Activated CD4-positive, alpha-beta T cell treated with anti-CD3 and anti-CD28 coated beads for 24 hours (primary cell): ENCODE data around the gene TNNI2.

ENCODE experiments used
- DNase-seq, 2 donors: peaks; one replicate each; pipeline ENCODE4 v3.0.0-alpha.2; 2020; ENCODE audit warnings: low read depth in 2 of 2

TNNI2 gene

GRCh38 chr11:1834779-1835670, 3.8 kb upstream of the TNNI2 start, which contains the start of gene SYT8:
TSS of gene SYT8 (plus strand) at chr11:1834990. CDS start at chr11:1835106, 116 bp downstream.
- DNase-seq: no peak

- no peak for DNase-seq
Measured at GRCh38 chr11:1835671-1836010, 3.1 kb upstream of the TNNI2 start.

GRCh38 chr11:1836011-1836945, 2.5 kb upstream of the TNNI2 start:
- DNase-seq: no peak

- peak; percentile 67 to 69 for DNase-seq
Measured at GRCh38 chr11:1837171-1838076, 1.4 kb upstream of the TNNI2 start.

- DNase-seq: no peak
Measured at GRCh38 chr11:1838077-1838425, 730 bp upstream of the TNNI2 start.

- DNase-seq: no peak
Measured at GRCh38 chr11:1839204-1839923, 583 bp downstream of the TNNI2 start.

GRCh38 chr11:1839924-1840779, 1.4 kb downstream of the TNNI2 start:
- DNase-seq: no peak

- DNase-seq: no peak
Measured at GRCh38 chr11:1840780-1841480, 2.1 kb downstream of the TNNI2 start.

GRCh38 chr11:1841511-1842148, 2.8 kb downstream of the TNNI2 start:
- DNase-seq: no peak

GRCh38 chr11:1842149-1843097, 3.6 kb downstream of the TNNI2 start:
- DNase-seq: no peak

- DNase-seq: no peak
Measured at GRCh38 chr11:1843098-1843473, 4.3 kb downstream of the TNNI2 start.

GRCh38 chr11:1843796-1844195, 5.0 kb downstream of the TNNI2 start:
- no peak for DNase-seq

GRCh38 chr11:1844221-1845094, 5.7 kb downstream of the TNNI2 start:
- no peak for DNase-seq

- DNase-seq: no peak
Measured at GRCh38 chr11:1845095-1845429, 6.3 kb downstream of the TNNI2 start.

GRCh38 chr11:1845561-1846452, 7.0 kb downstream of the TNNI2 start:
- no peak for DNase-seq

GRCh38 chr11:1846453-1846932, 7.7 kb downstream of the TNNI2 start:
- no peak for DNase-seq
